ENCODE data around the gene UCK2.
A peak's percentile ranks its signal among the peaks of the same experiment; 100 is the strongest.

UCK2 gene

GRCh38 chr1:165845569-165845968 lies 18.2 kb downstream of the UCK2 start:
- ATAC-seq: no peak
- TF ChIP-seq SNAI2 (CRISPR knock-in tag; IDR thresholded peaks at IDR 0.05): no peak
- peak; percentile 89 for TF ChIP-seq ZFP3 (CRISPR knock-in tag; IDR thresholded peaks at IDR 0.05)
- TF ChIP-seq ISL1 (CRISPR knock-in tag; IDR thresholded peaks at IDR 0.05): no peak

- no peak for ATAC-seq
- TF ChIP-seq ZNF565 (CRISPR knock-in tag; conservative IDR thresholded peaks at IDR 0.05; ENCODE audit: low read depth) (no peak), ESRRG (CRISPR knock-in tag; IDR thresholded peaks at IDR 0.05) (no peak), PATZ1 (CRISPR knock-in tag; IDR thresholded peaks at IDR 0.05; ENCODE audit: borderline replicate concordance) (no peak), TCF4 (CRISPR knock-in tag; IDR thresholded peaks at IDR 0.05; ENCODE audit: borderline replicate concordance) (no peak), ZNF70 (CRISPR knock-in tag; IDR thresholded peaks at IDR 0.05) (no peak)
Observed at GRCh38 chr1:165845992-165846748, 18.8 kb downstream of the UCK2 start.

- no peak for TF ChIP-seq SNAI2 (CRISPR knock-in tag; IDR thresholded peaks at IDR 0.05)
- no peak for TF ChIP-seq BACH2 (CRISPR knock-in tag; IDR thresholded peaks at IDR 0.05; ENCODE audit: borderline replicate concordance)
- ATAC-seq: no peak
Observed at GRCh38 chr1:165847486-165847885, 20.1 kb downstream of the UCK2 start.

- TF ChIP-seq CSDC2 (CRISPR knock-in tag; IDR thresholded peaks at IDR 0.05): no peak
- no peak for TF ChIP-seq ZNF8 (CRISPR knock-in tag; IDR thresholded peaks at IDR 0.05)
- no peak for TF ChIP-seq TSHZ2 (CRISPR knock-in tag; IDR thresholded peaks at IDR 0.05)
- no peak for TF ChIP-seq BACH2 (CRISPR knock-in tag; IDR thresholded peaks at IDR 0.05; ENCODE audit: borderline replicate concordance)
- TF ChIP-seq TCF4 (CRISPR knock-in tag; IDR thresholded peaks at IDR 0.05; ENCODE audit: borderline replicate concordance): no peak
- TF ChIP-seq PPARA (CRISPR knock-in tag; IDR thresholded peaks at IDR 0.05; ENCODE audit: borderline replicate concordance): no peak
- no peak for TF ChIP-seq ZFP3 (CRISPR knock-in tag; IDR thresholded peaks at IDR 0.05)
- TF ChIP-seq SNAI2 (CRISPR knock-in tag; IDR thresholded peaks at IDR 0.05): no peak
- no peak for TF ChIP-seq CSRNP3 (CRISPR knock-in tag; IDR thresholded peaks at IDR 0.05)
- TF ChIP-seq ZFP30 (CRISPR knock-in tag; IDR thresholded peaks at IDR 0.05): no peak
- TF ChIP-seq ARNTL (CRISPR knock-in tag; IDR thresholded peaks at IDR 0.05; ENCODE audit: borderline replicate concordance, low read depth): no peak
- no peak for TF ChIP-seq ZNF70 (CRISPR knock-in tag; IDR thresholded peaks at IDR 0.05)
- ATAC-seq: no peak
Observed at GRCh38 chr1:165849353-165850133, 22.1 kb downstream of the UCK2 start.

GRCh38 chr1:165851034-165851658 lies 23.7 kb downstream of the UCK2 start:
- no peak for TF ChIP-seq RARB (CRISPR knock-in tag; IDR thresholded peaks at IDR 0.05)
- no peak for ATAC-seq
